Right atrium auricular region (tissue), 2 donors: ENCODE measurements around the gene GABPA. TPM values are rescaled to one million over a fixed set of nuclear protein-coding genes. Genes with fewer than 3 reads are reported as not detected.

Experiments used
- DNase-seq: peaks from one replicate; pipeline ENCODE4 v3.0.0-alpha.2; 2019; ENCODE audit warnings: low spot score
- H3K27ac ChIP-seq, 2 donors: fragments of 200-600 bp; sonication (generic); 1 replicate in 1 of 2; 2 replicates in 1 of 2; pipeline ENCODE4 v1.5.1; 2016 to 2019
- H3K27me3 ChIP-seq, 2 donors: fragments of 200-600 bp; sonication (generic); one replicate each; pipeline versions ENCODE4 v1.5.1 to v1.6.0; 2017 to 2019
- H3K36me3 ChIP-seq: fragments of 200-600 bp; sonication (generic); one replicate; pipeline ENCODE4 v1.5.1; 2016
- H3K4me1 ChIP-seq, 2 donors: fragments of 200-600 bp; sonication (generic); one replicate each; pipeline versions ENCODE4 v1.5.1 to v1.6.0; 2017 to 2019
- H3K4me3 ChIP-seq, 2 donors: fragments of 200-600 bp; sonication (generic); 1 replicate in 1 of 2; 2 replicates in 1 of 2; pipeline ENCODE4 v1.5.1; 2017 to 2019; ENCODE audit warnings: mild to moderate bottlenecking in 1 of 2, moderate library complexity in 1 of 2
- H3K9me3 ChIP-seq, 2 donors: fragments of 200-600 bp; sonication (generic); one replicate each; pipeline ENCODE4 v1.5.1; 2019
- total RNA-seq, 2 donors: library from RNA; depleted of rRNA; stranded (reverse); fragments of >200 nt; gene quantifications; one replicate each; pipeline ENCODE4 v1.1.0, GENCODE V29; 2016
- TF ChIP-seq, protein P1 (sequence below), 2 donors: fragments of 200-600 bp; sonication (generic); IDR thresholded peaks; one replicate each; pipeline ENCODE4 v1.5.1; 2019; ENCODE audit warnings: antibody characterized with exemption in 2 of 2

The GABPA gene
- total RNA-seq, 2 donors from 2014 or later = 13.9 to 18.1 TPM

DNA sequence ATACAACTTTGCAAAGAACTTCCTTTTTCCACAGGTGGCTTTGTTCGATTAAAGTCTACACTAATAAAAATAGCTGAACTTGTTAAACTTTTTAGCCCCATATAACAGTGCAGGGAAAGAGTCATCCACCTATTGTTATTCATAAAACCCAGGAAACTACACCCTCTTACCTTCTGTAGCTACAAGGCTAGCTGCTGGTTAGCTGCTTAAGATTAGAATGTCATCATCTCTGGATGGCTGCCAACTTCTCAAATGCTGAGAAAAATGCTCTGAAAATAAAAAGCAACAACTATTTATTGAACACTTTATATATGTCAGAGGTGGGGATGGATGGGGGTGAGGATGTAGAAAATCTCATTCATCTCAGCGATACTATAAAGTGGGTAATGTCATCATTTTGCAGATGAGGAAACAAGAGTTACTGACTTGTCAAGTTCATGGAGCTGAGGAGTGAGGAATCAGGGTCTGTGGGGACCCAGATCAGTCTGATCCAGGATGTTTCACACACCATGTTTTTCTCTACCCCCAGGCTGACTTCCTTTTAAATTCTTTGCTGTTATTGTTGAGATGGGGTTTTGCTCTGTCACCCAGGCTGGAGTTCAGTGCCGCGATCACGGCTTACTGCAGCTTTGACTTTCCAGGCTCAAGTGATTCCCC, 17.2 kb upstream of the GABPA start:
- H3K27ac ChIP-seq = peak overlapping the region in 1 of 2 donors; percentile 9
- TF ChIP-seq, protein P1, sequence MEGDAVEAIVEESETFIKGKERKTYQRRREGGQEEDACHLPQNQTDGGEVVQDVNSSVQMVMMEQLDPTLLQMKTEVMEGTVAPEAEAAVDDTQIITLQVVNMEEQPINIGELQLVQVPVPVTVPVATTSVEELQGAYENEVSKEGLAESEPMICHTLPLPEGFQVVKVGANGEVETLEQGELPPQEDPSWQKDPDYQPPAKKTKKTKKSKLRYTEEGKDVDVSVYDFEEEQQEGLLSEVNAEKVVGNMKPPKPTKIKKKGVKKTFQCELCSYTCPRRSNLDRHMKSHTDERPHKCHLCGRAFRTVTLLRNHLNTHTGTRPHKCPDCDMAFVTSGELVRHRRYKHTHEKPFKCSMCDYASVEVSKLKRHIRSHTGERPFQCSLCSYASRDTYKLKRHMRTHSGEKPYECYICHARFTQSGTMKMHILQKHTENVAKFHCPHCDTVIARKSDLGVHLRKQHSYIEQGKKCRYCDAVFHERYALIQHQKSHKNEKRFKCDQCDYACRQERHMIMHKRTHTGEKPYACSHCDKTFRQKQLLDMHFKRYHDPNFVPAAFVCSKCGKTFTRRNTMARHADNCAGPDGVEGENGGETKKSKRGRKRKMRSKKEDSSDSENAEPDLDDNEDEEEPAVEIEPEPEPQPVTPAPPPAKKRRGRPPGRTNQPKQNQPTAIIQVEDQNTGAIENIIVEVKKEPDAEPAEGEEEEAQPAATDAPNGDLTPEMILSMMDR (IDR thresholded peaks at IDR 0.05) = no peak
- DNase-seq = no peak

DNA sequence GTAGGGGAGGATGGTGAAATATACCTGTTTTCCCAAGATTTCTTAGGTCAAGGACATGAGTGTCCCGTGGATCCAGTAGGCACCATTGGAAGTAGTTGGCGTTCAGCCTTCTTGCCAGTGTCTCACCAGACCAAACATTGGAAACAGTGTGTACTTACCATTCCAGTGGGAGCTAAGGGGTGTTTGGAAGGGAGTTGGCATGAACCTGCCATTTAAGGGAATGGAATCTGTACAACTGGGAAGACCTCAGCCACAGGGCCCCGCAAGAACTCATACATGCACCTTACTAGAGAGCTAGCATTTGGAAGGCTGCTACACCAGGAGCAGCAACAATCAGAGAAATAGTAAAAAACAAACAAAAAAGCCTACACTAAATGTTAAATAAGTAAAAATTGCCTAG, 12.8 kb upstream of the GABPA start:
- Histone ChIP-seq H3K9me3 (no peaks in the 10 kb centered on the region), H3K27me3 (no peaks in the 10 kb centered on the region), H3K27ac (peak overlapping the region in 1 of 2 donors; percentile 35), H3K4me3 (no peak overlapping the region), H3K36me3 (peaks cover 46% of the 10 kb centered on the region), H3K4me1 (peaks cover 0 to 9% of the 10 kb centered on the region in 2 donors)
- TF ChIP-seq, protein P1 (IDR thresholded peaks at IDR 0.05) = no peak
- DNase-seq = no peak

More for the DNA sequence above, 17.2 kb upstream of the GABPA start:
- Histone ChIP-seq H3K9me3 (no peaks in the 10 kb centered on the region), H3K27me3 (no peaks in the 10 kb centered on the region), H3K36me3 (peaks cover 23% of the 10 kb centered on the region), H3K4me3 (no peak overlapping the region), H3K4me1 (peaks cover 0 to 9% of the 10 kb centered on the region in 2 donors)

DNA sequence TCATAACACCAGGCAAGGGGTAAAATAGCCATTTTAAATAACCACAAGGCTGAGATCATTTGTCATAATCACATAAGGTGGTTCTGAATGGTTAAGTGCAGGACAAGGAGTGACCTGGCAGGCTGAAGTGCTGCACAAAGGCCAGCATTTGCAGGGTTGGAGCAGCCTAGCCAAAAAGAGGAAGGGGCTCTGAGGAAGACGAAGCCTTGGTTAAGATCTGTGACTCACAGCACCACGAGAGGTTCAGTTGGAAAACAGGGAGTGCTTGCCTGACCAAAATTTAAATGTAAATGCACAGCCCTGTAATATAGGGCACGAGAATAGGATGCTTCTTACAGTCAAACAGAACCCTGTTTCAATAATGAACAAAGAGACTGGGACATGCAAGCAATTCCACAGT, 12.1 kb upstream of the GABPA start:
- H3K27me3 ChIP-seq = no peaks in the 10 kb centered on the region
- no peak overlapping the region for H3K4me3 ChIP-seq
- no peaks in the 10 kb centered on the region for H3K9me3 ChIP-seq
- TF ChIP-seq, protein P1 (IDR thresholded peaks at IDR 0.05) = no peak
- H3K36me3 ChIP-seq = peaks cover 52% of the 10 kb centered on the region
- peaks cover 0 to 11% of the 10 kb centered on the region in 2 donors for H3K4me1 ChIP-seq
- DNase-seq = no peak
- H3K27ac ChIP-seq = peak overlapping the region in 1 of 2 donors; percentile 35

DNA sequence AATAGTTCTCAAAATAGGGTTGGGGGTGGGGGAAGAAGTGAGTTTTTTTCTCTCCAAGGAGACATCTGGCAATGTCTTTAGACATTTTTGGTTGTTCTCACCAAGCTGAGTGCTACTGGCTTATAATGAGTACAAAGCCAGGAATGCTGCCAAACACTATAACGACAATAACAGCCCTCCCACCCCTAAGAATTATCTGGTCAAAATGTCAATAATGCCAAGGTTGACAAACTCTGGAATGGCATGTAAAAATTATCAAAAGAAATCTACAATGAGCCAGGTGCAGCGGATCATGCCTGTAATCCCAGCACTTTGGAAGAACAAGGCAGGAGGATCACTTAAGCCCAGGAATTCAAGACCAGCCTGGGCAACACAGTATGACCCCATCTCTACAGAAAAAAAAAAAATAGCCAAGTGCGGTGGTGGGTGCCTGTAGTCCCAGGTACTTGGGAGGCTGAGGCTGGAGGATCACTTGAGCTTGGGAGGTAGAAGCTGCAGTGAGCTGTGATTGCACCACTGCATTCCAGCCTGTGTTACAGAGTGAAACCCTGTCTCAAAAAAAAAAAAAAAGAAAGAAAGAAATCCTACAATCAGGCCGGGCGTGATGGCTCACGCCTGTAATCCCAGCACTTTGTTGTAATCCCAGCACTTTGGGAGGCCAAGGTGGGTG, 2.5 kb upstream of the GABPA start:
- peaks cover 0 to 68% of the 10 kb centered on the region in 2 donors for H3K4me1 ChIP-seq
- H3K27ac ChIP-seq = peak overlapping the region; percentile 99 to 100
- H3K4me3 ChIP-seq = no peak overlapping the region
- no peak for DNase-seq
- H3K9me3 ChIP-seq = no peaks in the 10 kb centered on the region
- TF ChIP-seq, protein P1 (IDR thresholded peaks at IDR 0.05) = no peak
- peaks cover 43% of the 10 kb centered on the region for H3K36me3 ChIP-seq
- no peaks in the 10 kb centered on the region for H3K27me3 ChIP-seq

DNA sequence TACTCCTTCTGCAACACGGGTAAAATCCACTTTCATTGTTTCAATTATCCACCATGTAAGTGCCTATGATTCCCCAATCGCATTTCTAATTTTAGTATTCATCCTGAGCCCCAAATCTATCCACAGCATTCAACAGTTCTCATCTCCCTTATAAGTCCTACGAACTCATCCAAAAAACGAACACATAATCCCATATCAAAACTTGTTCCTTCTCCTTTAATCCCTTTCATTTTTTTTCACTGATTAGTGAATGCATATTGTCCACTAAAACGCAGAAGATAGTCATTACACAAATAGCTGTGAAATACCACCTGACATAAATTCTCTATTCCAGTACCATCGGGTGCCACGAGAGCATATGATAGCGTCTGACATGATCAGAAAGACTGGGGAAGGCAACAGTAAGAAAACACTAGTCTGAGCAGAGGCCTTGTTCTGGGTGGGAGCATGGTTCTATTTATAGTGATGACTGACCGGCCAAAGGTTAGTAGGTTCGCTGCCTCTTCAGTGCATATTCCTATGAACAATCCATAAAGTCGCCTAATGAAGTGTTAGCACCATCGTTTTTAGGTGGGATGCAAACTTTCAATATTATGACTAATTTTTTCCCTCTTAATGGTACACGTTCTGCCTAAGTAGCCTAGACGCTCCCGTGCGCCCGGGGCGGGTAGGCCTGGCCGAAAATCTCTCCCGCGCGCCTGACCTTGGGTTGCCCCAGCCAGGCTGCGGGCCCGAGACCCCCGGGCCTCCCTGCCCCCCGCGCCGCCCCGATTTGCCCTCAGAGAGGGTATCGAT, 716 bp upstream of the GABPA start:
- no peak for DNase-seq
- H3K36me3 ChIP-seq = peaks cover 24% of the 10 kb centered on the region
- H3K9me3 ChIP-seq = no peaks in the 10 kb centered on the region
- peak overlapping the region; percentile 99 to 100 for H3K27ac ChIP-seq
- H3K27me3 ChIP-seq = no peaks in the 10 kb centered on the region
- peak overlapping the region; percentile 91 to 98 for H3K4me3 ChIP-seq
- TF ChIP-seq, protein P1 (IDR thresholded peaks at IDR 0.05) = no peak
- H3K4me1 ChIP-seq = peaks cover 0 to 63% of the 10 kb centered on the region in 2 donors
